ENCODE data around the gene ZFP36L1.
A peak's percentile ranks its signal among the peaks of the same experiment; 100 is the strongest.

Gene ZFP36L1, protein sequence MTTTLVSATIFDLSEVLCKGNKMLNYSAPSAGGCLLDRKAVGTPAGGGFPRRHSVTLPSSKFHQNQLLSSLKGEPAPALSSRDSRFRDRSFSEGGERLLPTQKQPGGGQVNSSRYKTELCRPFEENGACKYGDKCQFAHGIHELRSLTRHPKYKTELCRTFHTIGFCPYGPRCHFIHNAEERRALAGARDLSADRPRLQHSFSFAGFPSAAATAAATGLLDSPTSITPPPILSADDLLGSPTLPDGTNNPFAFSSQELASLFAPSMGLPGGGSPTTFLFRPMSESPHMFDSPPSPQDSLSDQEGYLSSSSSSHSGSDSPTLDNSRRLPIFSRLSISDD

DNA sequence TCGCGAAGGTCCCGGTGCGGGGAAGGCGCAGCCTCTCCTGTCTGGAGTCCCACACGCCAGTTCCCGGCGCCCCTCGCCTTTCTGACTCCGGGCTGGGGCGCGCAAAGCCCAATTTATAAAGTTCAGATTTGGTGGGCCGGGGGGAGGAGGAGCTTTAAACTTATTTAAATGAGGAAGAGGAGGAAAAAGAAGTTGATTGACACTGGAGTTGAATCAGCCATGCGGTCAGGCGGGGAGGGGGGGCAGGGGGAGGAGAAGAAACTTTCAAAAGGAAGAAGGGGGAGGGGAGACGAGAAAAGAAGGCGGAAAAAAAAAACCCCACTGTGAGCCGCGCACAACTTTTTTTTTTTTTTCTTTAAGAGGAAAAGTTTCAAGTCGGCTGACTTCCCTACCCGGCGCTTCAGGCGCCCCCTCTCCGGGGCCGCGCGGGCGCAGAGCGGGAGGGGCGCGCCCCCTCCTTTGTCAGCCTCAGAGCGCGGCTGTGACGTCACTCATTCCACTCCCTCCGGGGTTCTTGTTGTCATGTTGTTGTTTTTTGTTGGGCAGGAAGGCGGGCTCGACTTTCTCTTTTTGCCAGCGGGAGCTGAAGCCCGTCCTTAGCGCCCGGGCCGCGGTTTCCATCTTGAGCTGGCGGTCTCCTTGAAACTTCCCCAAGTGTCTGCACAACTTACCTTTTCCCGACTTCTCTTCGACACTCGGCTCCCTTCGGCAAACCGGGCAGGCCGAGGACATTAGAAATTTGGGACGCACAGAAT is at the start of gene ZFP36L1:
Gene ZFP36L1, minus strand, starts transcription at position 89 of the 755 bp plus-strand sequence. CDS start 129 bp downstream, outside the sequence.
- DNase-seq (ENCODE audit: low spot score) = peak; percentile 93

DNA sequence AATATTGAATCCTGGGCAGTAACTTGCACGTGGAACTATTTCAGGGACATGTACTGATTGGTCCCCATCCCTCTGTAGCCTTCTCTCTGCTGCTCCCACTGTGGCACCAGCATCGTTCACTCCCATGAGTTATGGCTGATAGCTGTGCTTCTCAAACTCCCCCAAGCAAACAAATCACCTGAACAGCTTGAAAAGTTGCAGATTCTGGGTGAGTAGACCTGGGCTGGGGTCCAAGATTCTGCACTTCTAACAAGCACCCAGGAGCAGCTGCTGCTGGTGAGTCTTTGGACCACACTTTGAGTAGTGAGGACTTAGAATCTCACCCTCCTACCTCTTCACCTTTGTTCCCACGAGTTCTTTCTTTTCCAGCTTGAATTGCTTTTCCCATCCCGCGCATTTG is 49.4 kb upstream of the ZFP36L1 start:
- DNase-seq (ENCODE audit: low spot score) = no peak

DNA sequence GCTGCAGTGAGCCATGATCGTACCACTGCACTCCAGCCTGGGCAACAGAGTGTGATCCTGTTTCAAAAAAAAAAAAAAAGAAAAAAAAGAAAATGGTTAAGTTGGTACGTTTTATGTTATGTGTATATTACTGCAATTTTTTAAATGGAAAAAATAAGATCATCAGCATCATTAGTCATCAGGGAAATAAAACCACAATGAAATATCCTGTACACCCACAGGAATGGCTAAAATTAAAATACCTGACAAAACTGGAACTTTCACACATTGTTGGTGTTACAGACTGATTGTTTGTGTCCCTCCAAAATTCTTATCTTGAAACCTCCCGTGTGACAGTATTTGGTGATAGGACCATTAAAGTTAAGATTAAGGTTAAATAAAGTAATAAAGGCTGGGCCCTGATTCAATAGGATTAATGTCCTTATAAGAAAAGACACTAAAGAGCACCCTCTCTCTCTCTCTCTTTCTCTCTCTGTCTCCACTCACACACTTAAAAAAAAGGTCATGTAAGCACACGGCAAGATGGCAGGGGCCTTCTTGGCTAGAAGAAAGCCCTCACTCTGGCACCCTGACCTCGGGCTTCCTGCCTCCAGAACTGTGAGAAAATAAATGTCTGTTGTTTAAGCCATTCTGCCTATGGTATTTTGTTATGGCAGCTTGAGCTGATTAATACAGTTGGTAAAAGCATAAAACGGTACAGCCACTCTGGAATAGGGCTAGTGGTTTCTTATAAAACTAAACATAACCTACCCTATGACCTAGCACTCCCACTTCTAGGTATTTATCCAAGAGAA is 48.3 kb upstream of the ZFP36L1 start:
- peak; percentile 36 for DNase-seq (ENCODE audit: low spot score)

DNA sequence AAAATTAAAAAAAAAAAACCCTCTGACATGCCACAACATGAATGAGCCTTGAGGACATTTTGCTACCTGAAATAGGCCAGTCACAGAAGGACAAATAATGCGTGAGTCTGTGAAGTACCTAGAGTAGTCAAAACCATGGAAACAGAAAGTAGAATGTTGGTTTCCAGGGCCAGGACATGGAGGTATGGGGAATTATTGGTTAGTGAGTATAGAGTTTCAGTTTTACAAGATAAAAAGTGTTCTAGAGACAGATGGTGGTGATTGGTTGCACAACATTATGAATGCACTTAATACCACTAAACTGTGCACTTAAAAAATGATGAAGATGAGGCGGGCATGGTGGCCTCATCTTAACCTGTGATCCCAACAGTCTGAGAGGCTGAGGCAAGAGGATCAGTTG is 47.6 kb upstream of the ZFP36L1 start:
- DNase-seq (ENCODE audit: low spot score) = no peak

DNA sequence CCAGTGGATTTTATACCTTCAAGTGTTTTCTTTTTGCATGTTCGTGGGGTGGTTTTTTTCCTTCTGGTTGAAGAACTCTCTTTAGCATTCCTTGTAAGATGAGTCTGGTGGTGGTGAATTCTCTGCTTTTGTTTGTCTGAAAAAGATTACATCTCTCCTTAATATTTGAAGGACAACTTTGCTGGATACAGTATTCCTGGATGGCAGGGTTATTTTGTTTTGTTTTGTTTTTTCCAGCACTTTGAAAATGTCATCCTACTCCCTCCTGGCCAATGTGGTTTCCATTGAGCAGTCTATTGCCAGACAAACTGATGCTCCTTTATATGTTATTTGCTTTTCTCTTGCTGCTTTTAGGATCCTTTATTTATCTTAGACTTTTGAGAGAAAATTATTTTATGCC is 43.2 kb upstream of the ZFP36L1 start:
- no peak for DNase-seq (ENCODE audit: low spot score)

DNA sequence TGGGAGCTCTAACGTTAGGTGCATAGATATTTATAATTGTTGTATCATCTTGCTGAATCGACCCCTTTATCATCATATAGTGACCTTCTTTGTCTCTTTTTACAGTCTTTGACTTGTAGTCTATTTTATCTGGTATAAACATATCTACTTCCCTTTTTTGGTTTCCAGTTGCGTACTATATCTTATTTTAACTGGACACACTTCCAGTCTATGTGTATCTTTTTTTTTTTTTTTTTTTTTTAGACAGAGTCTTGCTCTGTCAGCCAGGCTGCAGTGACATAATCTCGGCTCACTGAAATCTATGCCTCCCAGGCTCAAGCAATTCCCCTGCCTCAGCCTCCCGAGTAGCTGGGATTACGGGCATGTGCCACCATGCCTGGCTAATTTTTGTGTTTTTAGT is 41.9 kb upstream of the ZFP36L1 start:
- DNase-seq (ENCODE audit: low spot score) = no peak

DNA sequence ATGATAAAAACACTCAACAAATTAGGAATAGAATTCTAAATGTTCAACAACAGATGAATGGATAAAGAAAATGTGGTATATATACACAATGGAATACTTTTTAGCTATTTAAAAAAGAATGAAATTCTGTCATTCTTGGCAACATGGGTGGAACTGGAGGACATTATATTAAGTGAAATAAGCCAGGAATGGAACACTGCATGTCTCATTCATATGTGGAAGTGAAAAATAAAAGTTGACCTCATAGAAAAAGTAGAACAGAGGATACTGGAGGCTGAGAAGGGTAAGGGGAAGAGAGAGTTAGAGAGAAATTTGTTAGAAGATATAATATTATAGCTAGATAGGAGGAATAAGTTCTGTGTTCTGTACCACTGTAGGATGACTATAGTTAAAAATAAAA is 35.8 kb upstream of the ZFP36L1 start:
- no peak for DNase-seq (ENCODE audit: low spot score)

DNA sequence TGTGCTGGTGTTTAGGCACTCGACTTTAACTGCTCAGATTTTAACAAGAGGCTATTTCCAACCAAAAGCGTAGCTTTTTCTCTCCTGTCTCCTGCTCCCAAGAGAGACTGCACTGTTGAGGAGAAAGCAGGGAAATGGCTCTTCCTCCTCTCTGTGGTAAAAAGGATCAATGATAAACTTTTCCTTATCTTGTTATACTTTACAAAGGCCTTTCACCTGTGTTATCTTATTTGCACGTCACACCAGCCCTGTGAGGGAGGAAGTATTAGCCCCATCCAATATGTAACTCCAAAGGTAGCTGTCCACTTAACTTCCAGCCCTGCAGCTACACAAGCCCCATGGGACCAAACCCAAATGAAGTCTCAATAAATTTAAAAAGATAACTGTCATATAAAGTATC is 32.9 kb upstream of the ZFP36L1 start:
- DNase-seq (ENCODE audit: low spot score) = no peak

DNA sequence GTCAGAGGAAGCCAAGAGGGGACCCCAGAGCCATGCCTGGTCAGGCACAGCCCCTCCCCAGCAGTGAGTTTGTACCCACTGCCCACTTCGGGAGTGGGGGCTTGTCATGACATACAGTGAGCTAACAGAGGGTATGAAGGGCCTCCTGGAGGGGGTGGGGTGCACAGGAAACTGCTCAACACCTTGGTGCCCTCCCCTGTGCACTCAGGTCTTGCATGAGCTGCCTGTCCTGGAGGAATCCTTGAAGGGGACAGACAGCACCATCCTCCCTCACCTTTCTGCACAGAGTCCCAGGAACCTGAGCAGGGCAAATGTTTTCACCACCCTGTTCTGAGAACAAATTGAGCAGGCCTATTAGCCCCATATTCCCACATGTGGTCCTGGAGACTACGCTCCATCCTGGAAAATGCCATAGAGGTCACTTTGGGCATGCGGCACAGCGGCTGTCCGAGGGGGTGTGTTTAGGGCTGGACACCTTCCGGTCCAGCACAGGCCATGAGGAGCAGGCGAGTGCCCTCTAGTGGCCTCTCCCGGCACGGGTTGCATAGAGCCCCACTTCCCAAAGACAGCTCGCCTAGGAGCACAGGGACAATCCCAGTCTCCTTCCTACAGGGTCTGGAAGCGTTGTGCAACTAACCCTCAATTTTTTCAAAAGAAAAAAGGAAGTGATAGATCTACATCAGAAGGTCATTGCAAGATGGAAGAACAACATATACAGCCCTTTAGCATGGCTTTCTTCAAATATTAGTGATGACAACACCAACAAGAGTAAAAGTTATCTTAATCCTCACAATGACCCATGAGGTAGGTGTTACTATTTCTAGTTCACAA is 31.9 kb upstream of the ZFP36L1 start:
- peak; percentile 93 for DNase-seq (ENCODE audit: low spot score)

DNA sequence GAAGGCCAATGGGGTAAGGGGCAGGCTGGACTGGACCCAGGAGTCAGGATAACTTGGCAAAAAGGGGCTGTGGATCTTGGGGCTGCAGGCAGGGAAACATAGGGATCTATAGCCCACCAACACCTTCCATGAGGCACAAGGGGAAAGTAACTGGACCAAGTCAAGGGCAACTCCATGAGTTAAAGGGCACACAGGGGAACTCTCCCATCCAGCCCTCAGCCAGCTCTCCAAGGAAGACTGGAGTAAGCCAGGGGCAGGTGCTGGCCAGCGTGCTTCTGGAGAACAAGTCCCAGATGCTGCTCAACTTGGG is 31.3 kb upstream of the ZFP36L1 start:
- DNase-seq (ENCODE audit: low spot score) = no peak

DNA sequence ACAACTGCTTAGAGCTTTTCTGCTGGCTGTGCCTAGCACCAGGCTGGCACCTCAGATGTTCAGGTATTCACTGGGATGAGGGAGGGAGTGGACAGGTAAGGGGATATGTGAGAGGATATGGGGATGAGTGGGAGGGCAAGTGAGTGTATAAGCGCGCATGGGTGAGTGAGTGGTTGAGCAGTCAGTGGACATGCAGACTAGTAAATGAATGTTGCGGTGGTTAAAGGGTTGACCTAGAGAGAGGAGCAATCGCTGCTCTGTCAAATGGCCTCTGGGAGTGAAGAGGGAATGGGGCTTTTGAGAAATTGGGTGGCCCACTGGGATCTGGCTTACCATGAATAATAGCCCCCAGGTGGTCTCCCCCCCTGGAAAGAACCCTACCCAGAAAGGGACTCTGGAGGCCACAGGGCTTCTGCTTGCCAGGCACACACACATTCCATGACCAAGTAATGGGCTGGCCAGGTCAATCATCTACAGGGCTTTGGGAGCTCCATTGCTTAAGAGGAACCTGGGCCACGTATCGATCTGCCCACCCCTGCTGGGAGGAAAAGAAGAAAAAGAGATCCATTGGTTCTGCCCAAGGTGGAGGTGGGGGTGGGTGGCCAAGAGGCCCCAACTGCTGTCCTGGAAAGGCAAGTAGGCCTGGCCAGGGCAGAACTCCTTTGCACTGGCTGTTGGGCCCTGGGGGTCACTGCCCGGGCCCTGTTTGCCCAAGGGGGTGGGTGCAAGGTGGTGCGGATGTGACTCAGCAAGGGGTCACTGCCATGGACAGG is 30.8 kb upstream of the ZFP36L1 start:
- DNase-seq (ENCODE audit: low spot score) = no peak

DNA sequence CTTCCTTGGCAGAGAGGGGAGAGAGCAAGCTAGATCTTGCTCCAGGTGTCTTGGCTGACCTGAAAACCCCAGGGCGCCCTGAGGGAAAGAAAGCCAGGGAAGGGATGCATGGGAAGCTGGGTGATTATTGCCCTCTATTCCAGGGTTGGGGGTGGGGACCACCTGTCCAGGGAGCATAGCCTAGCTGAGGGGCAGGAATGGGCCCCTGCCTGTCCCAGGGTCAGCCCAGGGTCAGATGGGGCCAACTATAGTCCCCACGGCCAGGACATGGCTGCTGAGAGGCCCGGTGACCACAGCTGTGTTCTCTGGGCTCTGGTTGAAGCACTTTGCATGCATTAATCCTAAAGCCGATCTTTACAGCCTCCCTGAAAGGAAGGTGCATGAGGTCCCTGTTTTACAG is 30.1 kb upstream of the ZFP36L1 start:
- no peak for DNase-seq (ENCODE audit: low spot score)

DNA sequence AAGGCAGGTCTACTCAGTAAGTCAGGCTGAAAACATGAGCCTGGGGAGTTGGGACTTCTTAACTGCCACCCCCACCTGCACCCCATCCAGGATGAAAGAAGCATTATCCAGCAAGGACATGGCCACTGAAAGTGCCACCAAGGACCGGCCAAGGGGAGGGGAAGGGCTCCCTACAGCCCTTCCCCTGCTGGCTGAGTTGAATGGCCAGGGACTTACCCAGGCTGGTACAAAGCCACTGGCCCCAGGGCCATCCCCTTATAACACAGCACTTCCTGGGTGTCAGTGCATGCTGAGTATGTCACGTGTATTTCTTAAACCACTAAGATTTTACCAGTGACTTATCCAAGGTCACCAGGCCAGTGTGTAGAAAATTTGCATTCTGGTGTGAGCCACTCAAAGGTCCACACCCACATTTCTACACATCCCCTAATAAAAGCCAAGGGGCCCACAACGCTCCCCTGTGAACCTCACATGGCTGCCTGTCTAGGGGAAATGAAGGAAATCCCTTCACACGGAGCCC is 29.3 kb upstream of the ZFP36L1 start:
- no peak for DNase-seq (ENCODE audit: low spot score)

DNA sequence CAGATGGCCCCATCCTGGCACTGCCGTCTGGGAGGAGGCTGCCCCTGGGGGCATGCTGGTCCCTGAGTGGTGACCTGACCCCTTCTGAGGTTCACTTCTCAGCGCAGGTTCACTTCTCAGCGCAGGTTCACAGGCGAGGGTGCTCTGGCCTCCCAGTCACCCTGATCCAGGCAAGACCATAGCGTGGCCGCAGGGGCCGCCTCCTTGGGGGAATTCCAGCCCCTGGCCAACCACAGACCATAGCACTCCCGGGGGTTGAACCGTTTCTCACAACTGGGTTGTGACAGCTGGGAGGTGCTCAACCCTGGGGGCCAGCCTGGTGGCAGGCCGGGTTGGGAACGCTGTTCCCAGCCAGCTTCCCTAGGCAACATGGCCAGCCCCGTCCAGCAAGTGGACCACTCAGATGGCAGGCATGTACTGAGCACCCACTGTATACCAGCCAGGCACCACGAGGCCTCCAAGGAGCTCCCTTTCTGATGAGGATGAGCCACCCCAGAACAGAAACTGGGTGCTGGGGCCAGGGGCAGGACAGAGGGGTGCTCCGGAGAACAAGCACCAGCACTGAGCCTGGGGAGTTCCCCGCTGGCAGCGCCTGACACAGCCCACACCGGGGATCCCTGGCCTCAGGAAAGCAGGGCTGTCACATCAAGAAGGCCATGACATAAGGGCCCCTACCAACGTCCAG is 28.3 kb upstream of the ZFP36L1 start:
- no peak for DNase-seq (ENCODE audit: low spot score)

DNA sequence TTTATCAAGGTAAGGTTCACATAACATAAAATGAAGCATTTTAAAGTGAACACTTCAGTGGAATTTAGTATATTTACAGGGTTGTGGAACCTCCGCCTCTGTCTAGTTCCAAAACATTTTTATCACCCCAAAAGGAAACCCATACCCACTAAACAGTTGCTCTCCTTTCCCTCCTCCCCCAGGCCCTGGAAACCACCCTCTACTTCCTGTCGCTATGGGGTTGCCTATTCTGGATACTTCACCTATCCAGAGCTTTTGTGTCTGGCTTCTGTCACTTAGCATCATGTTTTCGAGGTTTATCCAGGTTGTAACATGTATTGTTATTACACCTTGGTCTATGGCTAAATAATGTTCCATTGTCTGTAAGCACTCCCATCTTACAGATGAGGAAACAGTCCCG is 27.7 kb upstream of the ZFP36L1 start:
- DNase-seq (ENCODE audit: low spot score) = no peak

DNA sequence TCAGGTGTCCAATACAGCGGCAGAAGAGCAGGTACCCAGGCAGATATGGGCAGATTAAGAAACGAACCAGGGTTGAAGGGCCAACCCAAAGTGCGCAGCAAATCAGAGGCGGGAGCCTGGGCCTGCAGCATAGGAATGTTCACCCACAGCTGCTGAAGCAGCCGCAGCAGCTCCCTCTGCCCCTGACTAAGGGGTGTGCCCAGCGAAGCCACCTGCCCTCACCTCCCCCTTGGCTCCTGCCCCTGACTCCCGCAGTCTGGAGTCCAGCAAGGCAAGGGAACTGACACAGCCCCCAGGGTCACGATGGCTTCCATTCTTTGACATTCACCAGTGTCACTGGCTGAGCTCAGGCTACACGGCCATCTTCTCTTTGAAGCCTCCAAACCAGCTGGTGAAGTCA is 27.3 kb upstream of the ZFP36L1 start:
- DNase-seq (ENCODE audit: low spot score) = no peak

DNA sequence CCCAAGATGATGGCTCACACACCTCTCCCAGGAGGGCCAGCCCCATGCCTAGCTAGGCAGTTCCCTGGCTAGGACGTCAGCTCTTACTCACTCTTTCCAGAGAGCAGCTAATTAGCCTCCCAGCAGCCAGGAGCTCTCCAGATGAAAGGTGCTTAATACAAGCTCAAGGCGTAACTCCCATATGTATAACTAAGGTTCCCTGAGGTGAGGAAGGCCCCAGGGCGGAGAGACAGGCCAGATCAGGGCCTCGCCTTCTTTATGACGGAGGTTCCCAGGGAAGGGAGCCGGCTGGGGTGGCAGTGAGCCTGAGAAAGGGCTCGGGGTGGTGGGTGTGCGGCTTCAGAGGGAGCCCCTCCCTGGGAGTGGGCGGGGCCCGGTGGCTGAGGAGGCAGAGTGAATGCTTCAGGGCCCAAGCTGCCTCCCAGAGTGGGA is 26.4 kb upstream of the ZFP36L1 start:
- peak; percentile 50 for DNase-seq (ENCODE audit: low spot score)

DNA sequence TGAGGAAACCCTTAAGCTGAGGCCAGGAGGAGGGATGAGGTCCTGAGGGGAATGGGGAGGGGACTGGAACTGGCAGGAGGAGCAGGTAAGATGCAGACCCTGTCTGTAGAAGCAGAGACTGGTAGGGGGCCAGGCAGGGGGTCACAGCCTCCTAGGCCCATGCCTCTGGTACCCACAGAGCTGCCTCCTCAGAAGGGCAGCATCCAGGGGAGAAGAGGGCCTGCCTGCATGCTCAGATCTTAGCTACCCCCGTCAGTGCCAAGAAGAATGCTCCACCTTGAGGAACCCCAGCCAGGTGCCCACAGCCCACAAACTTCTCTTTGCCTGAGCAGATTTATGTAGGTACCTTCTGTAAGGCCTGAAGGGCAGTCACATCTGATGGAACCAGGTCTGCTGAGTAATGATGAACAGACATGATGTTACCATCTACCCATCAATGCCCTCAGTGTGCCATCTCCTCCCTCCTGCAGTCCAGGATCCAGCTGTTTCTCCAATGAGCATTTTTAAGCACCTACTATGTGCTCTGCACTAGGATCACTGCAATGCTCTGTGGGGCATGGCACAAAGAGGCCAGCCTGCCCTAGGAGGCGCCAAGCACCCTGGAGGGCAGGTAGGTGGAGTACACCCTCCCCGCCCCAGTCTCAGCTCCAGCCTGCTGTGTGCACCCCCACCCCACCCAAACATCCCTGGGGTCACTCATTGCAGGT is 24.8 kb upstream of the ZFP36L1 start:
- DNase-seq (ENCODE audit: low spot score) = peak; percentile 2

DNA sequence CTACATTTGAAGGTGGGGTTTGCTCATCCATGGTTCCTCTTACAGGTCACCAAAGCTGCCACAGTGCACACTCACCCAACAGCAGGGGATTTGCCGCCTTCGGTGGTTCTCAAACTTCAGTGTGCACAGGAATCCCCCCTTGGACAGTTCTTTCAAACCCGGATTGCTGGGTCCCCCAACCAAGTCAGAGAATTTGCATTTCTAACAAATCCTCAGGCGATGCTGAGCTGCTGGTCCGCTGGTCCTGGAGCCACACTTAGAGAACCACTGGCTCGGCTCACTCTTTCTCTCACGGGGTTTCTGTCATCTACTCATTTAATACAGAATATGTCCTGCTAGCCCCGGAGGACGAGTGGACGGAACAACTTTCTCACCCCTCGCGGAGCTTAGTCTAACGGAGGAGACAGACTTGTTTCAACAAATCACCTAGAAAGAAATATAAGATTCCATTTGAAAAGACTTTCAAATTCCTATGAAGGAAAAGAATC is 24.1 kb upstream of the ZFP36L1 start:
- no peak for DNase-seq (ENCODE audit: low spot score)

Measured in GM03348 (cell line).